Thymus (tissue), 11 donors: Measurements from ENCODE around the gene GMPPA. TPM values are rescaled to one million over a fixed set of nuclear protein-coding genes. Genes with fewer than 3 reads are reported as not detected.

Experiments
- DNase-seq, 9 donors: peaks; one replicate each; pipeline ENCODE4 v3.0.0-alpha.2; 2013; ENCODE audit warnings: low spot score in 9 of 9, low read depth in 6 of 9, missing footprints in 1 of 9
- H3K27ac ChIP-seq, 2 donors: one replicate each; pipeline ENCODE4 v1.5.1; 2013; ENCODE audit warnings: control low read depth in 1 of 2, low read depth in 1 of 2, low read length in 1 of 2, mild to moderate bottlenecking in 1 of 2, moderate library complexity in 1 of 2
- H3K27me3 ChIP-seq, 2 donors: one replicate each; pipeline ENCODE4 v1.5.1; 2013; ENCODE audit warnings: low read length in 1 of 2; ENCODE audit not compliant: control insufficient read depth in 2 of 2, insufficient read depth in 1 of 2
- H3K36me3 ChIP-seq, 2 donors: one replicate each; pipeline ENCODE4 v1.5.1; 2013; ENCODE audit warnings: low read length in 1 of 2, mild to moderate bottlenecking in 1 of 2, moderate library complexity in 1 of 2; ENCODE audit not compliant: control insufficient read depth in 2 of 2, insufficient read depth in 2 of 2
- H3K4me1 ChIP-seq, 2 donors: one replicate each; pipeline ENCODE4 v1.5.1; 2013; ENCODE audit warnings: low read length in 2 of 2; ENCODE audit not compliant: control insufficient read depth in 2 of 2, insufficient read depth in 2 of 2
- H3K4me3 ChIP-seq, 2 donors: one replicate each; pipeline ENCODE4 v1.5.1; 2013; ENCODE audit warnings: low read length in 2 of 2, control low read depth in 1 of 2, mild to moderate bottlenecking in 1 of 2
- H3K9me3 ChIP-seq, 2 donors: one replicate each; pipeline ENCODE4 v1.5.1; 2013; ENCODE audit warnings: low read length in 1 of 2, mild to moderate bottlenecking in 1 of 2; ENCODE audit not compliant: control insufficient read depth in 2 of 2, insufficient read depth in 1 of 2
- WGBS: extraction: QIAGEN DNeasy Blood & Tissue Kit; methylation state at CpG from one replicate; pipeline ENCODE4 v1.1.7; 2013; 5-methylcytosine and 5-hydroxymethylcytosine counted together
- polyA plus RNA-seq: library from polyadenylated mRNA; stranded (reverse); fragments of 200-250 nt; gene quantifications from one replicate; pipeline ENCODE4 v1.2.3, GENCODE V29; 2013
- total RNA-seq: library from RNA; stranded (reverse); fragments of 120-200 nt; gene quantifications from one replicate; pipeline ENCODE4 v1.2.4, GENCODE V29; 2013
- donor health status: healthy.

GMPPA gene
- total and polyA plus RNA-seq, 2 donors: 17.6 to 32.7 TPM

GRCh38 chr2:219538504-219538951 lies 39.8 kb downstream of the GMPPA start:
- Histone ChIP-seq H3K36me3 (peaks cover 3 to 18% of the 10 kb centered on the region in 2 donors), H3K9me3 (peaks cover 0 to 1% of the 10 kb centered on the region in 2 donors), H3K27ac (no peak overlapping the region), H3K4me3 (no peak overlapping the region), H3K4me1 (peaks cover 13 to 21% of the 10 kb centered on the region in 2 donors), H3K27me3 (peaks cover 0 to 53% of the 10 kb centered on the region in 2 donors)
- 92% methylated on average over 6 of the region's 6 CpGs for WGBS
- DNase-seq: no peak

GRCh38 chr2:219538956-219539788 lies 40.5 kb downstream of the GMPPA start:
- Histone ChIP-seq H3K4me1 (peaks cover 13 to 23% of the 10 kb centered on the region in 2 donors), H3K36me3 (peaks cover 3 to 18% of the 10 kb centered on the region in 2 donors), H3K4me3 (no peak overlapping the region), H3K27me3 (peaks cover 0 to 58% of the 10 kb centered on the region in 2 donors), H3K27ac (no peak overlapping the region), H3K9me3 (peaks cover 0 to 1% of the 10 kb centered on the region in 2 donors)
- WGBS: 96% methylated on average over 32 of the region's 32 CpGs
- DNase-seq: no peak

GRCh38 chr2:219539926-219540678 lies 41.4 kb downstream of the GMPPA start:
- H3K9me3 ChIP-seq: peaks cover 0 to under 1% of the 10 kb centered on the region in 2 donors
- peaks cover 13 to 27% of the 10 kb centered on the region in 2 donors for H3K4me1 ChIP-seq
- no peak for DNase-seq
- H3K4me3 ChIP-seq: no peak overlapping the region
- peaks cover 3 to 18% of the 10 kb centered on the region in 2 donors for H3K36me3 ChIP-seq
- 98% methylated on average over 46 of the region's 46 CpGs for WGBS
- peaks cover 5 to 57% of the 10 kb centered on the region in 2 donors for H3K27me3 ChIP-seq
- H3K27ac ChIP-seq: no peak overlapping the region

GRCh38 chr2:219540784-219541504 lies 42.3 kb downstream of the GMPPA start:
- H3K27ac ChIP-seq: no peak overlapping the region
- H3K27me3 ChIP-seq: peaks cover 11 to 64% of the 10 kb centered on the region in 2 donors
- H3K4me1 ChIP-seq: peaks cover 13 to 27% of the 10 kb centered on the region in 2 donors
- H3K36me3 ChIP-seq: peaks cover 3 to 18% of the 10 kb centered on the region in 2 donors
- no peak overlapping the region for H3K4me3 ChIP-seq
- DNase-seq: no peak
- no peaks in the 10 kb centered on the region for H3K9me3 ChIP-seq
- 94% methylated on average over 12 of the region's 12 CpGs for WGBS

- Histone ChIP-seq H3K4me3 (peak overlapping the region; percentile 41 to 78), H3K27me3 (peaks cover 12 to 60% of the 10 kb centered on the region in 2 donors), H3K27ac (no peak overlapping the region), H3K4me1 (peaks cover 13 to 27% of the 10 kb centered on the region in 2 donors), H3K36me3 (peaks cover 3 to 18% of the 10 kb centered on the region in 2 donors), H3K9me3 (no peaks in the 10 kb centered on the region)
- 2% methylated on average over 48 of the region's 48 CpGs for WGBS
- DNase-seq: peak; percentile 73 to 92 (median 82)
Measured at GRCh38 chr2:219541611-219542180, 43.0 kb downstream of the GMPPA start.

GRCh38 chr2:219542931-219543595 lies 44.4 kb downstream of the GMPPA start:
- no peak for DNase-seq
- WGBS: under 1% methylated on average over 66 of the region's 66 CpGs
- H3K27me3 ChIP-seq: peaks cover 12 to 59% of the 10 kb centered on the region in 2 donors

GRCh38 chr2:219543596-219544358 lies 45.1 kb downstream of the GMPPA start, which contains the start of the genes CHPF and TMEM198:
Gene CHPF, minus strand, starts transcription at chr2:219543809. Its CDS starts 271 bp downstream, at chr2:219543538.
Gene TMEM198, plus strand, starts transcription at chr2:219544028. Its CDS starts 700 bp downstream, at chr2:219544728.
- under 1% methylated on average over 75 of the region's 75 CpGs for WGBS
- Histone ChIP-seq H3K9me3 (peaks cover 0 to 1% of the 10 kb centered on the region in 2 donors), H3K36me3 (peaks cover 3 to 18% of the 10 kb centered on the region in 2 donors), H3K4me1 (peaks cover 13 to 27% of the 10 kb centered on the region in 2 donors), H3K4me3 (peak within 1 kb of the TSS; percentile 58 to 78), H3K27me3 (peaks cover 12 to 66% of the 10 kb centered on the region in 2 donors), H3K27ac (peak within 1 kb of the TSS; percentile 81 to 84)
- peak; percentile 81 to 98 (median 94) for DNase-seq

More at GRCh38 chr2:219542931-219543595, 44.4 kb downstream of the GMPPA start:
- Histone ChIP-seq H3K9me3 (peaks cover 0 to 1% of the 10 kb centered on the region in 2 donors), H3K36me3 (peaks cover 3 to 18% of the 10 kb centered on the region in 2 donors), H3K27ac (peak overlapping the region in 1 of 2 donors; percentile 84), H3K4me3 (peak overlapping the region; percentile 58 to 78), H3K4me1 (peaks cover 13 to 27% of the 10 kb centered on the region in 2 donors)
